Kidney epithelial cell (primary cell): ENCODE measurements around the gene BLOC1S2. TPM values are rescaled to one million over a fixed set of nuclear protein-coding genes. Genes with fewer than 3 reads are reported as not detected.
"Not testable (repeated sequence)": the region's sequence is repeated elsewhere in the genome, so short reads cannot be mapped to it uniquely, and the experiment has no call there.

Source experiments
- DNase-seq: peaks from one replicate; pipeline ENCODE4 v3.0.0-alpha.2; 2010; ENCODE audit warnings: low read depth
- H3K27me3 ChIP-seq: 2 replicates; pipeline ENCODE4 v1.6.0; 2011; ENCODE audit warnings: low read length; ENCODE audit not compliant: control insufficient read depth, insufficient read depth
- H3K36me3 ChIP-seq: 2 replicates; pipeline ENCODE4 v1.5.1; 2011; ENCODE audit warnings: low read length; ENCODE audit not compliant: control insufficient read depth, insufficient read depth
- H3K4me3 ChIP-seq: 2 replicates; pipeline ENCODE4 v1.5.1; 2011; ENCODE audit warnings: low read depth, mild to moderate bottlenecking, control low read depth, low read length
- CTCF ChIP-seq: IDR thresholded peaks from 2 replicates; pipeline ENCODE4 v1.5.1; 2011; ENCODE audit warnings: mild to moderate bottlenecking, moderate library complexity, low read length, control low read depth, inconsistent platforms; ENCODE audit not compliant: insufficient read depth, poor library complexity, severe bottlenecking
- total RNA-seq: library from RNA; depleted of rRNA; stranded (reverse); fragments of >200 nt; gene quantifications from 2 replicates; pipeline ENCODE4 v1.2.3, GENCODE V29; 2015

The BLOC1S2 gene
- total RNA-seq, 1 donor from 2014 or later = 81.7 TPM

DNA sequence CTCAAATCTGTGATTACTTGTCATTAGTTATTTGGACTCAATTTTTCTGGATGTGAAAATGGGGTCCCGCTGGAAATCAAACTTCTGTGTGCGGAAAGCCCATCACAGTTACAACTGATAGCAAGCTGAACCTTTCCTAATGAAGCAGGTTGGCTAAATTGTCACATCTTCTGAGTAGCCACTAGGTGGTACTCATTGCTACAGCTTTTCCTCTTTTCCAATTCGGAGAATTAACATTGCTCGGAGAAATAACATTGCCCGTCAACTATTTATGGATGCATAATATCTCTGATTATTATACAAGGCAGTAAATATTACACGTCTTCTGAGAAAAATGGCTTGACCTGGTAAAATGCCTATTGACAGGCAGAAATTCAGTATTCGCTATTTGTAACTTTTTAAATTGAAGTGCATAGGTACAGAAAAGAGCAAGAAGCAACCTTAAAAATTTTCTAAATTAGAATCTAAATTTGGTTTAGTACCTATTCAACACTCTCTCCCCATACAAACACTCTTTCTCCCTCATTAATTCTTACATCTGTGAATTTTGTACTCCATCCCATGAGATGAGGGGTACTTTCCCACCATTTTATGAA is 17.3 kb upstream of the BLOC1S2 start:
- peak; percentile 4 for DNase-seq
- H3K36me3 ChIP-seq = no peaks in the 10 kb centered on the region

DNA sequence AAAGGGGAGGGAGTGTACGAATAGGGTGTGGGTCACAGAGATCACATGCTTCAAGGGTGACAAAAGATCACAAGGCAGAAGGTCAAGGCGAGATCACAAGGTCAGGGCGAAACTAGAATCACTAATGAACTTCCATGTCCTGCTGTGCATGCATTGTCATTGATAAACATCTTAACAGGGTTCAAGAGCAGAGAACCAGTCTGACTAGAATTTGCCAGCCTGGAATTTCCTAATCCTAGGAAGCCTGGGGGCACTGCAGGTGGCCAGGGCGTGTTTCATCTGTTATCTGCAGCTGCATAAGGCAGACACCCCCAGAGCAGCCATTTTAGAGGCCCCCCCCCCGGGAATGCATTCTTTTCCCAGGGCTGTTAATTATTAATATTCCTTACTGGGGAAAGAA is 14.6 kb upstream of the BLOC1S2 start:
- peaks cover 15% of the 10 kb centered on the region for H3K27me3 ChIP-seq
- DNase-seq, H3K4me3 ChIP-seq, H3K36me3 ChIP-seq: not testable (repeated sequence)

More for the DNA sequence above, 17.3 kb upstream of the BLOC1S2 start:
- TF ChIP-seq CTCF = peak; percentile 67
- Histone ChIP-seq H3K27me3 (peaks cover 6% of the 10 kb centered on the region), H3K4me3 (no peak overlapping the region)

- no peak for TF ChIP-seq CTCF
- Histone ChIP-seq H3K27me3 (peaks cover 25% of the 10 kb centered on the region), H3K36me3 (no peaks in the 10 kb centered on the region), H3K4me3 (no peak overlapping the region)
- no peak for DNase-seq
Measured at GRCh38 chr10:100297242-100297641, 10.8 kb upstream of the BLOC1S2 start.

DNA sequence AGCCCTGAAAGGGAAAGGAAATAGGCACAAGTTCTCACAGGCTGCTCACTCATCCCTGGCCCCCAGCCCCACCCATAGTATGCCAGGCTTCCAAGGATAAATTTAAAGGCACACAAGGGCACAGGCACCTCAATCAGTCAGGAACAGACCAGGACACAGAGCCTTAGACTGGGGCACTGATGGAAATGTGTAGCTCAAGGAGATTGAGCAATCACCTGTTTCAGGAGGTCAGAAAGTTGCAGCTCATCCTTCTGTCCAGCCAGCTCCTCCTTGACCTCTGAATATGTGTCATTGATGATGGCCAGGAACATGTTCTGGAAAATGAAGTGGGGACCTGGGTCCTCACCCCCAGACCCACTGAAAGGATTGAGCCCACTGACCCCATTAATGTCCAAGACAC is 6.6 kb upstream of the BLOC1S2 start:
- TF ChIP-seq CTCF = no peak
- Histone ChIP-seq H3K27me3 (peaks cover 23% of the 10 kb centered on the region), H3K36me3 (no peaks in the 10 kb centered on the region), H3K4me3 (no peak overlapping the region)
- DNase-seq = no peak

DNA sequence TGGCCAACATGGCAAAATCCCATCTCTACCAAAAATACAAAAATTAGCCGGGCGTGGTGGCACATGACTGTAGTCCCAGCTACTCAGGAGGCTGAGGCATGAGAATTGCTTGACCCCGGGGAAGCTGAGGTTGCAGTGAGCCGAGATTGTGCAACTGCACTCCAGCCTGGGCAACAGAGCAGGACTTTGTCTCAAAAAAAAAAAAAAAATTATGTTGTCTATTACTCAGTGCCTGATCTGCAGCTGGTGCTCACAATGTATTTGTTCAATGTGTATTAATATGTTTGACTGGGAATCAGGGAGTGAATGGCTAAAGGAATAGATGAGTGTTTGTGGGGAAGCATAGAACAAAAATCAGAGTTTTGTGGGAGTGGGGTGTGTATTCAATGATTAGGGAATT is 5.8 kb upstream of the BLOC1S2 start:
- not testable (repeated sequence) for H3K4me3 ChIP-seq, DNase-seq, H3K36me3 ChIP-seq

GRCh38 chr10:100291356-100291755 is 4.9 kb upstream of the BLOC1S2 start:
- peaks cover 16% of the 10 kb centered on the region for H3K27me3 ChIP-seq
- no peak overlapping the region for H3K4me3 ChIP-seq
- TF ChIP-seq CTCF = no peak
- H3K36me3 ChIP-seq = no peaks in the 10 kb centered on the region
- DNase-seq = no peak

More for the DNA sequence above, 5.8 kb upstream of the BLOC1S2 start:
- H3K27me3 ChIP-seq = peaks cover 21% of the 10 kb centered on the region

GRCh38 chr10:100289641-100290040 is 3.2 kb upstream of the BLOC1S2 start:
- no peak for TF ChIP-seq CTCF
- DNase-seq = no peak
- Histone ChIP-seq H3K27me3 (peaks cover 13% of the 10 kb centered on the region), H3K4me3 (no peak overlapping the region), H3K36me3 (no peaks in the 10 kb centered on the region)
